Measurements from ENCODE around the gene GMPS. TPM values are rescaled to one million over a fixed set of nuclear protein-coding genes. Genes with fewer than 3 reads are reported as not detected.

Gene GMPS
- total and polyA plus RNA-seq, 2 of the 13 experiments (the other 11 are each of a cell fraction or from before 2014, with no cell fraction given) = 29.6 to 85.5 TPM

GRCh38 chr3:155991212-155991611 lies 120.8 kb downstream of the GMPS start:
- Histone ChIP-seq H3K79me2 (ENCODE audit: insufficient read depth, low read length) (no peaks in the 10 kb centered on the region), H3K9ac (ENCODE audit: insufficient read depth, low read depth, low read length) (no peak overlapping the region), H3K4me1 (ENCODE audit: insufficient read depth, low read length) (no peaks in the 10 kb centered on the region), H3K36me3 (replicated peaks in 1 of 2; ENCODE audit: control insufficient read depth in 1 of 2, insufficient read depth in 2 of 2, low read length in 2 of 2) (no peaks in the 10 kb centered on the region), H3K4me2 (ENCODE audit: low read depth, low read length) (no peak overlapping the region), H3K4me3 (replicated peaks in 1 of 3; ENCODE audit: insufficient read depth in 1 of 3, low read depth in 2 of 3, low read length in 3 of 3) (no peak overlapping the region), H3K27me3 (ENCODE audit: control insufficient read depth in 1 of 2, insufficient read depth in 2 of 2, low read length in 2 of 2) (no peaks in the 10 kb centered on the region), H3K9me3 (ENCODE audit: low read length) (no peaks in the 10 kb centered on the region), H2AFZ (ENCODE audit: low read length) (no peak overlapping the region), H3K27ac (ENCODE audit: extremely low read length, insufficient read depth, low read length) (no peak overlapping the region), H4K20me1 (ENCODE audit: insufficient read depth, low read length) (no peaks in the 10 kb centered on the region)
- in situ Hi-C loops (cut with HindIII; ENCODE audit: extremely low pct_ligation_motif_present, low pct_unique_long_range_greater_than_20kb) (no loop called here), intact Hi-C loops (cut with micrococcal nuclease; ENCODE audit: unreplicated experiment) (no loop called here)
- ATAC-seq (no peak), DNase-seq (ENCODE audit: low spot score) (no peak), FAIRE-seq (no peak)
- POLR2A ChIA-PET = no interaction called here
- CTCF ChIA-PET (ENCODE audit: low intra/inter-chr PET ratio, low total read pairs) = no interaction called here
- no peak for TF ChIP-seq HNF4A (CRISPR knock-in tag; IDR thresholded peaks at IDR 0.05)
- no peak for TF ChIP-seq CHCHD3 (CRISPR knock-in tag; IDR thresholded peaks at IDR 0.05)
- TF ChIP-seq SMAD3 (CRISPR knock-in tag; IDR thresholded peaks at IDR 0.05) = no peak
- TF ChIP-seq CERS6 (CRISPR knock-in tag; IDR thresholded peaks at IDR 0.05) = no peak
- TF ChIP-seq FOXO4 (CRISPR knock-in tag; conservative IDR thresholded peaks at IDR 0.05) = no peak
- no peak for TF ChIP-seq HDAC2 (CRISPR knock-in tag; IDR thresholded peaks at IDR 0.05)
- TF ChIP-seq ZNF20 (CRISPR knock-in tag; IDR thresholded peaks at IDR 0.05) = no peak
- TF ChIP-seq PRMT3 (CRISPR knock-in tag; IDR thresholded peaks at IDR 0.05; ENCODE audit: borderline replicate concordance, low read depth) = no peak
- no peak for TF ChIP-seq KMT2A (CRISPR knock-in tag; IDR thresholded peaks at IDR 0.05)
- no peak for TF ChIP-seq ZBTB38 (CRISPR knock-in tag; IDR thresholded peaks at IDR 0.05)
- TF ChIP-seq ZFY (CRISPR knock-in tag; IDR thresholded peaks at IDR 0.05) = no peak
- TF ChIP-seq ZNF17 (CRISPR knock-in tag; IDR thresholded peaks at IDR 0.05) = no peak
- TF ChIP-seq ADNP (CRISPR knock-in tag; IDR thresholded peaks at IDR 0.05) = no peak
- TF ChIP-seq AKAP8 (CRISPR knock-in tag; IDR thresholded peaks at IDR 0.05) = no peak
- TF ChIP-seq MYC (CRISPR knock-in tag; IDR thresholded peaks at IDR 0.05; ENCODE audit: borderline replicate concordance) = no peak
- no peak for TF ChIP-seq KLF16 (CRISPR knock-in tag; IDR thresholded peaks at IDR 0.05)
- TF ChIP-seq FOXJ3 (CRISPR knock-in tag; IDR thresholded peaks at IDR 0.05; ENCODE audit: borderline replicate concordance) = no peak
- no TSS peak for BruUV-seq (replicated peaks)
- WGBS (ENCODE audit: low lambda C conversion rate) = 26% methylated on average over 4 of the region's 4 CpGs
